SU-DHL-6 (cell line): ENCODE measurements around the gene ALDH3A1.

Source experiments
- H2AFZ ChIP-seq: fragments of 200-600 bp; sonication (generic); 2 replicates; pipeline ENCODE4 v1.6.1; 2014; ENCODE audit warnings: low read depth, mild to moderate bottlenecking, moderate library complexity, mixed read lengths, antibody characterized with exemption, low read length; ENCODE audit not compliant: severe bottlenecking
- H3F3A ChIP-seq: fragments of 200-600 bp; shearing (Covaris generic); 2 replicates; pipeline ENCODE4 v1.6.0; 2016; ENCODE audit warnings: antibody characterized with exemption, mild to moderate bottlenecking; ENCODE audit not compliant: insufficient read depth
- H3K27ac ChIP-seq: fragments of 200-600 bp; sonication (generic); 2 replicates; pipeline ENCODE4 v1.5.1; 2016; ENCODE audit warnings: low read depth, mild to moderate bottlenecking, low read length, moderate library complexity, mixed read lengths
- H3K27me3 ChIP-seq: fragments of 200-600 bp; sonication (generic), shearing (Covaris generic); 2 replicates; pipeline ENCODE4 v1.6.0; 2014; ENCODE audit warnings: mild to moderate bottlenecking, low read length
- H3K36me3 ChIP-seq: fragments of 200-600 bp; sonication (generic); 2 replicates; pipeline ENCODE4 v1.6.1; 2014; ENCODE audit warnings: mild to moderate bottlenecking, low read length, mixed read lengths
- H3K4me2 ChIP-seq: fragments of 300-600, 200-600 bp; shearing (Covaris generic), sonication (generic); 2 replicates; pipeline ENCODE4 v1.6.0; 2014; ENCODE audit warnings: low read length, low read depth, mild to moderate bottlenecking; ENCODE audit not compliant: poor library complexity, severe bottlenecking
- H3K4me3 ChIP-seq: fragments of 200-600 bp; sonication (generic); 2 replicates; pipeline ENCODE4 v1.5.1; 2014; ENCODE audit warnings: antibody characterized with exemption, low read length, mild to moderate bottlenecking, mixed read lengths; ENCODE audit not compliant: insufficient read depth, poor library complexity, severe bottlenecking
- H3K79me2 ChIP-seq: fragments of 200-600 bp; sonication (generic); 2 replicates; pipeline ENCODE4 v1.6.1; 2014; ENCODE audit warnings: mild to moderate bottlenecking, low read length, moderate library complexity; ENCODE audit not compliant: insufficient read depth
- H3K9ac ChIP-seq: fragments of 200-600 bp; sonication (generic); 2 replicates; pipeline ENCODE4 v1.7.0; 2014; ENCODE audit warnings: mild to moderate bottlenecking, low read length
- H3K9me2 ChIP-seq: fragments of 200-600 bp; sonication (generic); replicated peaks from 2 replicates; pipeline ENCODE4 v1.6.1; 2014; ENCODE audit warnings: low read length; ENCODE audit not compliant: insufficient read depth
- H3K9me3 ChIP-seq: fragments of 200-600 bp; sonication (generic); 2 replicates; pipeline ENCODE4 v1.6.1; 2014; ENCODE audit warnings: low read length, mixed read lengths; ENCODE audit not compliant: insufficient read depth
- H4K20me1 ChIP-seq: fragments of 200-600 bp; sonication (generic); 2 replicates; pipeline ENCODE4 v1.6.1; 2014; ENCODE audit warnings: low read depth, mild to moderate bottlenecking, antibody characterized with exemption, low read length, moderate library complexity, mixed read lengths
- EZH2phosphoT487 ChIP-seq: fragments of 200-600 bp; sonication (generic), shearing (Covaris generic); conservative IDR thresholded peaks from 2 replicates; pipeline ENCODE4 v1.6.1; 2018; ENCODE audit warnings: mild to moderate bottlenecking, antibody characterized with exemption, low read length, moderate library complexity, mixed read lengths
- TF ChIP-seq, protein P1 (sequence below): fragments of 200-600 bp; sonication (generic); IDR thresholded peaks from one replicate; pipeline ENCODE4 v1.5.1; 2017; ENCODE audit warnings: antibody characterized with exemption, mild to moderate bottlenecking, low read length, moderate library complexity; ENCODE audit not compliant: insufficient read depth, poor library complexity, severe bottlenecking

The ALDH3A1 gene

GRCh38 chr17:19703828-19704613 is 44.1 kb downstream of the ALDH3A1 start:
- Histone ChIP-seq H2AFZ (no peak overlapping the region), H3F3A (no peaks in the 10 kb centered on the region), H3K27ac (no peak overlapping the region), H3K4me3 (no peak overlapping the region), H3K36me3 (no peaks in the 10 kb centered on the region), H3K9me3 (no peaks in the 10 kb centered on the region), H3K79me2 (no peaks in the 10 kb centered on the region), H3K4me2 (no peak overlapping the region), H3K9me2 (no peaks in the 10 kb centered on the region), H3K9ac (no peak overlapping the region), H3K27me3 (no peaks in the 10 kb centered on the region), H4K20me1 (no peaks in the 10 kb centered on the region)
- no peak for TF ChIP-seq EZH2phosphoT487
- TF ChIP-seq, protein P1, sequence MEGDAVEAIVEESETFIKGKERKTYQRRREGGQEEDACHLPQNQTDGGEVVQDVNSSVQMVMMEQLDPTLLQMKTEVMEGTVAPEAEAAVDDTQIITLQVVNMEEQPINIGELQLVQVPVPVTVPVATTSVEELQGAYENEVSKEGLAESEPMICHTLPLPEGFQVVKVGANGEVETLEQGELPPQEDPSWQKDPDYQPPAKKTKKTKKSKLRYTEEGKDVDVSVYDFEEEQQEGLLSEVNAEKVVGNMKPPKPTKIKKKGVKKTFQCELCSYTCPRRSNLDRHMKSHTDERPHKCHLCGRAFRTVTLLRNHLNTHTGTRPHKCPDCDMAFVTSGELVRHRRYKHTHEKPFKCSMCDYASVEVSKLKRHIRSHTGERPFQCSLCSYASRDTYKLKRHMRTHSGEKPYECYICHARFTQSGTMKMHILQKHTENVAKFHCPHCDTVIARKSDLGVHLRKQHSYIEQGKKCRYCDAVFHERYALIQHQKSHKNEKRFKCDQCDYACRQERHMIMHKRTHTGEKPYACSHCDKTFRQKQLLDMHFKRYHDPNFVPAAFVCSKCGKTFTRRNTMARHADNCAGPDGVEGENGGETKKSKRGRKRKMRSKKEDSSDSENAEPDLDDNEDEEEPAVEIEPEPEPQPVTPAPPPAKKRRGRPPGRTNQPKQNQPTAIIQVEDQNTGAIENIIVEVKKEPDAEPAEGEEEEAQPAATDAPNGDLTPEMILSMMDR, result no peak

DNA sequence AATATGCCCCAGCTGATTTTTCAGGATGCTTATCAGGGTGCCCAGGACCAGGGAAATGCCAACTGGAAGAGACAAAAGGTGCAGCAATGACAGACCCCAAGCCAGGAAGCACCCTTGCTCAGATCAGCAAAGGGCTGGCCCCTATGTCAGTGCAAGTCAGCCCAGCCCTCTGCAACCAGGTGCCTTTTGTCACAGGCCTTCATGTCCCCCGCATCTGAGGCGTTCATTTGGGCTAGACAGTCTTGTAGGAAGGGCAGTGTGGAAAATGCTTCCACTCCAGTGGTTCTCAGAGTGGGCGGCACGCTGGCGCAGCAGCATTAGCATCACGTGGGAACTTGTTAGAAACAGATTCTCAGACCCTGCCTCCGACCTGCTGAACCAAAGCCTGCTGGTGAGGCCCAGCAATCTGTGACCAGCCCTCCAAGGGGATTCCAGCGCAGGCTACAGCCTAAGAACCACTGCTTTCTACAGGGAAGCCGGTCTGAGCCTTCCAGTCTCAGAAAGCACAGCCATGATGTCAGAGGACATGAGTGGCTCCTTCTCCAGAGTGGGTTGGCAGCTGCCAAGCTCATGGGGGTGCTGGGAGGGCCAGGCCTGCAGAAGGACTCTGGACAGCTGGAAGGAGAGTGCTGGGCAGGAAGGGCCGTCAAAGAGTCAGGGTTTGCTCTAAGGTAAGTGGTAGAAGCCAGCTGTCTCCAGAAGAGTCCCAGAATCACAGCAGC is 44.8 kb downstream of the ALDH3A1 start:
- H2AFZ ChIP-seq, result no peak overlapping the region
- H4K20me1 ChIP-seq, result no peaks in the 10 kb centered on the region
- H3K9me2 ChIP-seq, result no peaks in the 10 kb centered on the region
- no peak overlapping the region for H3K27ac ChIP-seq
- no peaks in the 10 kb centered on the region for H3F3A ChIP-seq
- no peak overlapping the region for H3K9ac ChIP-seq
- H3K4me3 ChIP-seq, result no peak overlapping the region
- no peak for TF ChIP-seq EZH2phosphoT487
- TF ChIP-seq, protein P1, result no peak
- H3K27me3 ChIP-seq, result no peaks in the 10 kb centered on the region
- no peaks in the 10 kb centered on the region for H3K9me3 ChIP-seq
- no peaks in the 10 kb centered on the region for H3K79me2 ChIP-seq
- H3K36me3 ChIP-seq, result no peaks in the 10 kb centered on the region
- no peak overlapping the region for H3K4me2 ChIP-seq

GRCh38 chr17:19702217-19702641 is 45.9 kb downstream of the ALDH3A1 start:
- TF ChIP-seq, protein P1, result no peak
- TF ChIP-seq EZH2phosphoT487, result no peak
- H3K9ac ChIP-seq, result no peak overlapping the region
- H3K27me3 ChIP-seq, result no peaks in the 10 kb centered on the region
- H3K36me3 ChIP-seq, result no peaks in the 10 kb centered on the region
- no peaks in the 10 kb centered on the region for H3K79me2 ChIP-seq
- no peak overlapping the region for H3K4me2 ChIP-seq
- no peak overlapping the region for H3K27ac ChIP-seq
- H3K4me3 ChIP-seq, result no peak overlapping the region
- no peaks in the 10 kb centered on the region for H4K20me1 ChIP-seq
- H3K9me2 ChIP-seq, result no peaks in the 10 kb centered on the region
- H2AFZ ChIP-seq, result no peak overlapping the region
- no peaks in the 10 kb centered on the region for H3K9me3 ChIP-seq
- H3F3A ChIP-seq, result no peaks in the 10 kb centered on the region
